Right lobe of liver (tissue), 4 donors: Measurements from ENCODE around the gene PTPRM.

Source experiments
- POLR2A ChIP-seq: fragments of 450-650 bp; IDR thresholded peaks from one replicate; pipeline ENCODE4 v1.6.1; 2017; ENCODE audit warnings: antibody characterized with exemption, mild to moderate bottlenecking
- TF ChIP-seq, protein P1 (sequence below), 4 donors: fragments of 200-600 bp in 3 of 4; fragments of 450-650 bp in 1 of 4; IDR thresholded peaks; one replicate each; pipeline versions ENCODE4 v1.5.1 to v1.8.0; 2016 to 2022; ENCODE audit warnings: antibody characterized with exemption in 4 of 4, mild to moderate bottlenecking in 2 of 4
- donor health status: DM: no; HTN: no; CAD: no.
- donor health status: DM: no; HTN: no; CAD: no.
- donor health status: DM: no; HTN: yes; CAD: no.

DNA sequence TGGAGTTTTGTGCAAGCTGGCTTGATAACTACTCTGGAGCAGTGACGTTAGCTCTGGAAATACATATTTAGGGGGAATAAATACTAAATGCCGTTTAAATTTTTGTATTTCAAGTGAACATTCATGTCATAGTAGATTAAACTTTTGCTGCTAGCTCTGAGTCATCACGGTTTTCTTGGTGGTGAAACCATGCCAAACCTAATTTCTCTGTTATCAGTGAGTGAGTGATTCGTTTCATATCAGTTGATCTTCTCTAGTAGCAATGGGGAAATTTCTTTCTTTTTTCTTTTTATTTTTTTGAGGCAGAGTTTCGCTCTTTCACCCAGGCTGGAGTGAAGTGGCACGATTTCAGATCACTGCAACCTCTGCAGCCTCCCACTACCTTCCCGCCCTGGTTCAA lies 211.1 kb downstream of the PTPRM start:
- TF ChIP-seq POLR2A, result no peak
- TF ChIP-seq, protein P1, sequence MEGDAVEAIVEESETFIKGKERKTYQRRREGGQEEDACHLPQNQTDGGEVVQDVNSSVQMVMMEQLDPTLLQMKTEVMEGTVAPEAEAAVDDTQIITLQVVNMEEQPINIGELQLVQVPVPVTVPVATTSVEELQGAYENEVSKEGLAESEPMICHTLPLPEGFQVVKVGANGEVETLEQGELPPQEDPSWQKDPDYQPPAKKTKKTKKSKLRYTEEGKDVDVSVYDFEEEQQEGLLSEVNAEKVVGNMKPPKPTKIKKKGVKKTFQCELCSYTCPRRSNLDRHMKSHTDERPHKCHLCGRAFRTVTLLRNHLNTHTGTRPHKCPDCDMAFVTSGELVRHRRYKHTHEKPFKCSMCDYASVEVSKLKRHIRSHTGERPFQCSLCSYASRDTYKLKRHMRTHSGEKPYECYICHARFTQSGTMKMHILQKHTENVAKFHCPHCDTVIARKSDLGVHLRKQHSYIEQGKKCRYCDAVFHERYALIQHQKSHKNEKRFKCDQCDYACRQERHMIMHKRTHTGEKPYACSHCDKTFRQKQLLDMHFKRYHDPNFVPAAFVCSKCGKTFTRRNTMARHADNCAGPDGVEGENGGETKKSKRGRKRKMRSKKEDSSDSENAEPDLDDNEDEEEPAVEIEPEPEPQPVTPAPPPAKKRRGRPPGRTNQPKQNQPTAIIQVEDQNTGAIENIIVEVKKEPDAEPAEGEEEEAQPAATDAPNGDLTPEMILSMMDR (IDR thresholded peaks at IDR 0.05), result no peak
